HG03196 (cell line): ENCODE data around the gene FLAD1.
A peak's percentile ranks its signal among the peaks of the same experiment; 100 is the strongest.
"Not testable (repeated sequence)": the region's sequence is repeated elsewhere in the genome, so short reads cannot be mapped to it uniquely, and the experiment has no call there.

ENCODE experiments used
- ATAC-seq: cut with Tn5 transposase; IDR thresholded peaks from one replicate; pipeline ENCODE4 v1.9.1; 2021; ENCODE audit not compliant: unreplicated experiment

The FLAD1 gene

DNA sequence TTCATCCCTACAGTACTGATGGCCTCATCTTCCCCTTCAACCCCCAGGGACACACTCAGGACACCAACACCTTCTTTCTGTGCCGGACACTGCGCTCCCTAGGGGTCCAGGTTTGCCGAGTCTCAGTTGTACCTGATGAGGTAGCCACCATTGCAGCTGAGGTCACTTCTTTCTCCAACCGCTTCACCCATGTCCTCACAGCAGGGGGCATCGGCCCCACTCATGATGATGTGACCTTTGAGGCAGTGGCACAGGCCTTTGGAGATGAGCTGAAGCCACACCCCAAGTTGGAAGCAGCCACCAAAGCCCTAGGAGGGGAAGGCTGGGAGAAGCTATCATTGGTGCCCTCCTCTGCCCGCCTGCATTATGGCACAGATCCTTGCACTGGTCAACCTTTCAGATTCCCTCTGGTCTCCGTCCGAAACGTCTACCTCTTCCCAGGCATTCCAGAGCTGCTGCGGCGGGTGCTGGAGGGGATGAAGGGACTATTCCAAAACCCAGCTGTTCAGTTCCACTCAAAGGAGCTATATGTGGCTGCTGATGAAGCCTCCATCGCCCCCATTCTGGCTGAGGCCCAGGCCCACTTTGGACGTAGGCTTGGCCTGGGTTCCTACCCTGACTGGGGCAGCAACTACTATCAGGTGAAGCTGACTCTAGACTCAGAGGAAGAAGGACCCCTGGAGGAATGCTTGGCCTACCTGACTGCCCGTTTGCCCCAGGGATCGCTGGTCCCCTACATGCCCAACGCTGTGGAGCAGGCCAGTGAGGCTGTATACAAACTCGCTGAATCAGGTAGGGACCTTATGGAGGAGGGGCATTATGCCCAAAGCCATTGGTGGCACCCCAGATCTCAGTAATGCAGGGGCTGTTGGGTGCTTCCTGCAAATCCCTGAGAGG is 5.2 kb downstream of the FLAD1 start:
- no peak for ATAC-seq

DNA sequence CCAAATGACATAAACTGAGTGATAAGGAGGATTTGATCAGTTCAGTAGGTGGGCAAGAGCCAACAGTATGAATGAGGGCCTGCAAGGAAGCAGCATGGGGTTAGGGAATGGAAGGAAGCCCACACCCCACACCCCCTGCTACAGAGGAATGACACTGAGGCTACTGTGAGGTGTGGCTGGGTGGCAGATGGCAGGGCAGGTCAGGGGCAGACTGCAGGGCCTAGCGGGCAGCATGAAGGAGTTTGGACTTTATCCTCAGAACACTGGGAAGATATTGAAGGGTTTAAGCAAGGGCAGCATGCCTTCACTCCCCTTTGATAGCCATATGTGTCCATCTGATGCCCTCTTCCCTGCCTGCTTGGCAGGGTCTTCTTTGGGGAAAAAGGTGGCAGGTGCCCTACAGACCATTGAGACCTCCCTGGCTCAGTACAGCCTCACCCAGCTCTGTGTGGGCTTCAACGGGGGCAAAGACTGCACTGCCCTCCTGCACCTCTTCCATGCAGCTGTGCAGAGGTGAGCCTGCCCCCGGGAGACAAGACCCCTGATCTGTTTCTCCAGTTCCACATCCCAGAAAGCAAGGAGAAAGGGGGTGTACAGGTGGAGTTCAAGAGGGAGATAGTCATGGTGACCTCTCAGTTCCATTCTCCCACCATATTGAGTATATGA is 6.2 kb downstream of the FLAD1 start:
- no peak for ATAC-seq

DNA sequence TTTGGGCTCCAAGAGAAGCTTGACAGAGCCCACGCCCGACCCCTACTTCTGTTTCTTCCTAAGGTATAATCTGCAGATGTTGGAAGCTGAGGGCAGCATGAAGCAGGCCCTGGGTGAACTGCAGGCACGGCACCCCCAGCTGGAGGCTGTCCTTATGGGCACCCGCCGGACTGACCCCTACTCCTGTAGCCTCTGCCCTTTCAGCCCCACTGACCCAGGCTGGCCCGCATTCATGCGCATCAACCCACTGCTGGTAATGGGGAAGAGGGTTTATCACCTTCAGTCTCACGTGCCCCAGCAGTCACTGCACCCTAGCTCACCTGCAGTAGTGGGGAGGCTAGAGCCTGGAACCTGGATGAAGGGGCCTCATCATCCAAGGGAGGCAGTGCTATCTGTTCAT is 7.1 kb downstream of the FLAD1 start:
- ATAC-seq = no peak

DNA sequence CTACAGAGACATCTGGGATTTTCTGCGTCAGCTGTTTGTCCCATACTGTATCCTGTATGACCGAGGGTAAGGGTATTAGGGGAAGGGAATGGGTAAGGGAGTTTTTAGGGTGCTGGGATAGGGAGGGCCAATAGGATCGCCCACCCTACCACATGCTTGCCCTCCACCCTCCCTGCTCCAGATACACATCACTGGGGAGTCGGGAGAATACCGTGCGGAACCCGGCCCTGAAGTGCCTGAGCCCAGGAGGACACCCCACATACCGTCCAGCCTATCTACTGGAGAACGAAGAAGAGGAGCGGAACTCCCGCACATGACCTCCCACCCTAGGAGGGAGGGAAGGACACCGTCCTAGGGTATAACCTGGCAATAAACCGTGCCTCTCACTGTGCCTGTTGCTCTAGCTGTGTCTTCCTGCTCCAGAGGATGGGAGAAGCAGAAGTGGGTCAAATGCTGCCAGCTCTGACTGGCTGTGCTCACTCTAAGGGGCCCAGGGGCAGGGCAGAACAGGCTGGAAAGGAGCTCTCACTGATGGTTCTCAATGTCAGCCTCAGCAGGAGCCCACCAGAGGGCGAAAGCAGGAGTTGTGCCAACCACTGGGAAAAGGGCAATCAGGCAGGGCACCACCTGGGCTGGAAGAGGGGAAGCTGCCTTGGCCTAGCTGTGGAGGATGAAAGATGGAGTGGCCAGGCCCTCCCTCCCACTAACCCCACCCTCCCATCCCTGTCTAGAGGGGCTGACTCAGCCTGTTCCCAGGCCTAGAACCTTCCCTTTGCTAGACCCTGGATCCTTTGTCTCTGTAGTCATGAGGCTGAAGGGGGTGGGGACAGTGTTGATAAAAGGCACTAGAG is 9.8 kb downstream of the FLAD1 start:
- no peak for ATAC-seq

DNA sequence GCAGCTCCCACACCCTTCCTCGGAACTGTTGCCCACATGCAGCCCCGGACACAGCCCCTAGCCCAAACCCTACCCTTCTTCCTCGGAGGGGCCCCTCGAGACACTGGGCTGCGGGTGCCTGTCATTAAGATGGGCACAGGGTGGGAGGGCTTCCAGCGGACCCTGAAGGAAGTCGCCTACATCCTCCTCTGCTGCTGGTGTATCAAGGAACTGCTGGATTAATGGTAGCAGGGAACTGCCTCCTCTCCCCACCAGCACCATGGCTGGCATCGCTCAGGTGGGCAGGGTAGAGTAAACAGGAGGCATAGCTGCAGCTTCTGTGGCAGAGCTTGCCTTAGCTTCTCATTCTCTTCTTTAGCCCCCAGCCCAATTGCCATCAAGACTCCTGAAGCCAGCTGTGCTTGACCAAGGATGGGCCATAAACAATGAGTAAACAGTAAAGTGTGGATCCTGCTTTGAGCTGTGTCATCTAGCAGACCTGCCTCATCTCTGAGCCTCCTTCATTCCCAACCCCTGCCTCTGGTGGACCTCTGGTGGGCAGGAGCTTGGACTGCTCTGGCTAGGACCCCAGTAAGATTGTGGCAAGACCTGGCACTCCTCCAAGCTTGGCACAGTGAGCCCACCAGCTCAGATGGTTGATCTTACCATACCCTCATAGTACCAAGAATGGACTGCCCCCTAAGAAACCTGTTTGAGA is 10.6 kb downstream of the FLAD1 start, which contains the start of gene LENEP:
Gene LENEP (plus strand): TSS at position 15 of the 697 bp plus-strand sequence. CDS start 22 bp downstream, at position 37.
- no peak for ATAC-seq

DNA sequence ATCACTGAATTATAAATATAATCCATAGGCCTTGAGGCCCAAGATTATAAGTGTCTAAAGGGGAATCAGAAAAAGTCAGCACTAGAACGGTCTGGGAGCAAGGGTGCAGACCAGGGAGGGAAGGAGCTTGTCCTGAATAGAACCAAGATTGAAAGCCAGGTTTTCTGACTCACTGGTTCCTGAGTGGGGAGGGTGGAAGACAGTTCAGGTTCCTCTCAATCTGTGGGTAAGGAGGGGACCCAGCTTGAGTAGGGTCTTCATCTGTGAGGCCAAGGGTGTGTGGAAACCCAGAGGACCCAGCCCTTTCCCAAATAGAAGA is 11.1 kb downstream of the FLAD1 start:
- ATAC-seq = no peak

DNA sequence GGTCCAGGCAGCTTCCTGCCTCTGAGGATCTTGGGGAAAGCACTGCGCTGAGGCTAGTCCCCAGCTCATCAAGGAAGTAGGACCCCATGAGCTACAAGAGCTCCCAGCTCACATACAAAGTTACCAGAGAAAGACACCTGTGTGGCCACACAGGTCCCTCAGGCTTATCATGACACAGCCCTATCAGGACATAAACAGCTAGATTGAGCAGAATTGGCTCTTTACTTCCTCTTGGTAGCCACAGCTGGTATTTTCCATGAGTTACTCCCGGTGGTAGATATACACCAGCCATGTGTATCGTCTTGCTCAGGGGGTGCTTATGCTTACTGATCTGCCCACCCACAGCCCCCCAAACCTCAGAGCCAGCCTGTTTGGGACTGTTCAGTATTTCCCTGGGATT is 11.4 kb downstream of the FLAD1 start:
- ATAC-seq = no peak

DNA sequence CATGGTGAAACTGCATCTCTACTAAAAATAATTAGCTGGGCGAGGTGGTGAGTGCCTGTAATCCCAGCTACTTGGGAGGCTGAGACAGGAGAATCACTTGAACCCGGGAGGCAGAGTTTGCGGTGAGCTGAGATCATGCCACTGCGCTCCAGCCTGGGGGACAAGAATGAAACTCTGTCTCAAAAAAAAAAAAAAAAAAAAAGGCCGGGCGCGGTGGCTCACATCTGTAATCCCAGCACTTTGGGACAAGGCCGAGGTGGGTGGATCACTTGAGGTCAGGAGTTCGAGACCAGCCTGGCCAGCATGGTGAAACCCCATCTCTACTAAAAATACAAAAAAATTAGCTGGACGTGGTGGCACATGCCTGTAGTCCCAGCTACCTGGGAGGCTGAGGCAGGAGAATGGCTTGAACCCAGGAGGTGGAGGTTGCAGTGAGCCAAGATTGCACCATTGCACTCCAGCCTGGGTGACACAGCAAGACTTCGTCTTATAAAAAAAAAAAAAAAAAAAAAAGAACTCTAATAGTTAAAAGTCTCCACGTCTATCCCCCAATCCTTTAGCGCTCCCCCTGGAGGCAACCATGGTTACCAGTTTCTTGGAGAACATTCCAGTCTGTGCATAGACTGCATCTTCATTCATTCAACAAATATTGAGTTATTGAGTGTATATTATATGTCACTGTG is 12.3 kb downstream of the FLAD1 start:
- not testable (repeated sequence) for ATAC-seq

DNA sequence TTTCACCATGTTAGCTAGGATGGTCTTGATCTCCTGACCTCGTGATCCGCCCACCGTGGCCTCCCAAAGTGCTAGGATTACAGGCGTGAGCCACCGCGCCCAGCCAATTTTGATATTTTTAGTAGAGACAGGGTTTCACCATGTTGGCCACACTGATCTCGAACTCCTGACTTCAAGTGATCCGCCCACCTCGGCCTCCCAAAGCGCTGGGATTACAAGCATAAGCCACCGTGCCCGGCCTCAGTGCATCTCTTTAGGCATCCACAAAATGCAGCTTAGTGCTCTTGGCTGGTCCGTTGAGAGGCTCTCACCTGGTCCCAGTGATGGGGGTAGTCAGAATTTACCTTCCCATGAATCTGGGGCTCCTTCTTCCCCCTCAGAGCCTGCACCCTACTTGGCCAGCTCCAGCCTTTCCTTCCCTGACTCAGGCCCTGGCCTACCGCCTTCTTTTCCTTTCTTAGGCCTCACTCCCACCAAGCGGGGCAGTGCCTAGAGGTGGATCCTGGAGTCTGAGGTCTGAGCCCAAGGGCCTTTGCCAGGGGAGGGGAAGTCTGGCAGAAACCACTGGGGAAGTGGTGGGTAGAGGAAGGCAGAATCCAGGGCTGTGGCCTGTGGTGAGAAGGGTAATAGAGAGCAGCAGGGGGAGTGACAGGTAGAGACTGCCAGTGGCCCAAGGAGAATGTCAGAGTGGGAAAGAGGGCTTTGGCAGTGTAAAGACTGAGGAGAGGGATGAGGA is 14.0 kb downstream of the FLAD1 start:
- ATAC-seq = no peak

DNA sequence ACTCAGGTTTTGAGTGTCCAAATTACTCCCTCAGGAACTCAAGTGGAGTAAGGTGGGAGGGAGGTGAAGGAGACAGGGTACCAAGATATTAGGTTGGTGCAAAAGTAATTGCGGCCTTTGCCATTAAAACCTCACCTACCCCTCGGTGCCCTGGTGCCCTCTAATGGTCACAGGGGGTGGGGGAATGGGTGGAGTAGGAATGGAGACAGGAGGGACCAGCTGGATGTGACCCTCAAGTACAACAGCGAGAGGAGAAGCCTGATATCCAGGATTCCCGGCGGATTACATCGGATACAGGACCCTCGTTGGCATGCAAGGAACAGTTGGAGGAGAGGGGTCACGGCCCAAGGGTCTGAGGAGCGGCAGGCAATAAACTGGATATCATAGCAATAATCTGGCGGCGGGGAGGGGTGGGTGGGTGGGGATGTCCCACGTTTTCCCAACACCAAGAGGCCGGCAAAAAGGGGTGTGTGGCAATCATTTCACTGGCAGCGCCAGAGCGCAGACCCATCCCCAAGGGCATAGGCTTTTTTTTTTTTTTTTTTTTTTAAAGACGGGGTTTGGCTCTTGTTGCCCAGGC is 15.1 kb downstream of the FLAD1 start:
- no peak for ATAC-seq

DNA sequence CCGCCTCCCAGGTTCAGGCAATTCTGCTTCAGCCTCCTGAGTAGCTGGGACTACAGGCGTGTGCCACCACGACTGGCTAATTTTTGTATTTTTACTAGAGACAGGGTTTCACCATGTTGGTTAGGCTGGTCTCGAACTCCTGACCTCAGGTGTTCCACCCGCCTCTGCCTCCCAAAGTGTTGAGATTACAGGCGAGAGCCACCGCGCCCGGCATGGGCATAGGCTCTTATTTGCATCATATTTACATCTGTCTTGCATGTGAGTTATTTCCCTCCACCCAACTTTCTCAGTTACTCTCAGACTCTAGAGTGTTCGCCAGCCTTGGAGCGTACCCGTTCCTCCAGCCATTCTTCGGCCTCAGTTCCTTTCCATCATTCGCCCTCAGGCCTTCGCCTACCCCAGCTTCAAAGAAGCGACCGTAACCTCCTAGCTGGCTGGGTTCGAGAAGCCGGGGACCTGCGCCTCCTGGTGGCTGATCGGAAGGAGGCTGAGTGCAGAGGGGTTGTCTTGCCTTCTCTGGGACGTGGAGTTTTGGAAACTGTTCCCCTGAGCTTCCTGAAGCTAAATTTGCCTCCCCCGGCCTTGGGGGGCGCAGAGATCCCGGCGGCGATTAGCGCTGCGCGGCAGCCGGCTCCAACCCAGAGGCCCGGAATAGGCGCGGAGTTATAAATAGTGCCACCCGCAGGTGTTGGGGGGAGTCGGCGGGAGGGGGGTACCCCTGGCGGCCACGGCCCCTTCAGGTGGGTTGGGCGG is 15.8 kb downstream of the FLAD1 start:
- no peak for ATAC-seq

DNA sequence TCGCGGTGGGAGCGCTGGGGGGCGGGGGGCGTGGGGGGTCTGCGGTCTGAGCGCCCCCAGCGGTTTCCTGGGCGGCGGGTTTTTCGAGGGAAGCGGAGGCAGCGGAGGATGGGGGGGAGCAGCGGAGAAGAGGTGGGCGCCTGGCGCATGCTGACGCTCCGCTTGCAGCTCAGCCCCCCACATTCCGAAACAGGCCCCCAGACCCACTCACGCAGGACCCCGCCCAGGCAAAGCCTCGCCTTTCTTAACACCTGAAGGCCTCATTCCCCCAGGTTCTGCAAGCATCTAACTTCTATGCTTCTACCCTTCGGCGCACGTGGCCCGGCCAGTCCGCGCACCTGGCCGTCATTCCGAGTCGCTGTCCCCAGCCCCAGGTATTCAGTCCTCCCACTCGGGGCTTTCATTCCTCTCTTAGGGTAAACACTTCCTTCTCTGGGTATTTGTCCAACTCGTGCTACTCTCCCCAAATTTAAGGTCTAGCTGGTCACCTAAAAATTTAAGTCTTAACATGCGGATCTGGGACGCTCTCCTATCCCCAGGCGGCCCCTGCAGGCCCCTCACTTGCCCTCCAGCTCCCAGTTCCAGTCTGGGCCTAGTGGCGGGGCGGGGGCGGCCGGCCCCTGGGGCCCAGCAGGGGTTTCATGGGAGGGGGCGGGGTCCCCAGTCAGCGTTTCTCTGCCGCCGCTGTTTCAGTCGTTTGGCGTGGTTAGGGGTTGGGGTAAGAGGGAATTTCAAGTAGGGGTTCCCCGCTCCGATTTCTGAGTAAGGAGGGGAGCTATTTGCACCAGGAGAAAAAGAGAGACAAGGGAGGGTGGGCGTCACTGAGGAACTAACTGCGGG is 16.6 kb downstream of the FLAD1 start:
- no peak for ATAC-seq

DNA sequence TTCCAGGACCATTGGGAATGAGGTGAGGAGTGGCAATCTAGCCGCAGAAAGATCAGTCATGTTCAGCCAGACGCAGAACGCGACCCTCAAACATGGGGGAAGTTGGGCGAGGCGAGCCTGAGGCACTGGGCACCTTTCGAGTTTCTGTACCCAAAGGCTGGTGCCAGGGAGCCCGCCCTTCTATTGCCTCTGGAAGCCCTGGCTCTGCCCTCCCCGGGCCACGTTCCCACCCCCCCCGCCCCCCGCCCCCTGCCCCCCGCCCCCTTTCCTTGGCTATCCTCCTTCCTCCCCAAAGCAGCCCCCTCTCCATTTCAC is 17.2 kb downstream of the FLAD1 start:
- no peak for ATAC-seq

DNA sequence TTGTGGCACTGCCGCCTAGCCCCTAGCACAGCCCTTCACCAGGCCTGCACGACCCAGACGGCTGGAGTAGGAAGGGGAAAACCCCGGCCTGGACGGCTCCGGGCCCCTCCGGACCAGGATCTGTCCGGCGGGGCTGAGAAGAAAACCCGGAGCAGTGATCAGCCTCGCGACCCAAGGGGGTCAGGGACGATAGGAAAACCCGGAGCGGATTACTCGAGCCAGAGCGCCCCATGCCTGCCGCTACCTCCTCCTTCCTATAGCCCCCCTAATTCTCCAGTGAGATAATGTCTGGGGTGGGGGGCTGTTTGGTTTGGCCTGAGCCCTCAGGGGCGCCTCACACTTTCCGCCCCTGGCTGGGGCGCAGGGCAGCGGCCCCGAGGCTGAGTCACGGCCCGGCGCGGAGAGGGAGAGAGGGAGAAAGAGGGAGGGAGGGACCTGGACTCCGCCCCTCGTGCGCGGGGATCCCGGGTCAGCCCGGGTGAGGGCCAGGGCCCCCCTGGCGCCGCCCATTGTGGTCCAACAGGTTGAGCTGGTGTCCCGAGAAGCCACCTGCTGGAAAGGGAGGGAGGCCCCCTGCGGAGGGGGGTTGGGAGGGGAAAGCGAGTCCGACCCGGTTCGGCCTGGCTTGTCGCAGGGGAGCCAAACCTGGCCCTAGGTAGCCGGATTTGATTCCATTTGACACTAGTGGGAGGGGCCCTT is 17.7 kb downstream of the FLAD1 start:
- peak; percentile 35 for ATAC-seq

DNA sequence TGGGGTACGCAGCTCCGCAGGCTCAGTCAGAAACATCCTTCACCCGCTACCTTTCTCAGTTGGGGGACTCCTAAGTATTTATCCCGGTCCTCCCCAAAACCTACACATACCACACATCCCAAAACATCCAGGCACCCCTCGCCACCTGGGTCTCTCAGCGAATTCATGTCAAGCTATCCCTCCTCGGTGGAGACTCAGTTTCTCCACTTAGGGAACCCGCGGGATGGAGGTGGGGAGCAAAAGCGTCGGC is 18.2 kb downstream of the FLAD1 start:
- no peak for ATAC-seq

DNA sequence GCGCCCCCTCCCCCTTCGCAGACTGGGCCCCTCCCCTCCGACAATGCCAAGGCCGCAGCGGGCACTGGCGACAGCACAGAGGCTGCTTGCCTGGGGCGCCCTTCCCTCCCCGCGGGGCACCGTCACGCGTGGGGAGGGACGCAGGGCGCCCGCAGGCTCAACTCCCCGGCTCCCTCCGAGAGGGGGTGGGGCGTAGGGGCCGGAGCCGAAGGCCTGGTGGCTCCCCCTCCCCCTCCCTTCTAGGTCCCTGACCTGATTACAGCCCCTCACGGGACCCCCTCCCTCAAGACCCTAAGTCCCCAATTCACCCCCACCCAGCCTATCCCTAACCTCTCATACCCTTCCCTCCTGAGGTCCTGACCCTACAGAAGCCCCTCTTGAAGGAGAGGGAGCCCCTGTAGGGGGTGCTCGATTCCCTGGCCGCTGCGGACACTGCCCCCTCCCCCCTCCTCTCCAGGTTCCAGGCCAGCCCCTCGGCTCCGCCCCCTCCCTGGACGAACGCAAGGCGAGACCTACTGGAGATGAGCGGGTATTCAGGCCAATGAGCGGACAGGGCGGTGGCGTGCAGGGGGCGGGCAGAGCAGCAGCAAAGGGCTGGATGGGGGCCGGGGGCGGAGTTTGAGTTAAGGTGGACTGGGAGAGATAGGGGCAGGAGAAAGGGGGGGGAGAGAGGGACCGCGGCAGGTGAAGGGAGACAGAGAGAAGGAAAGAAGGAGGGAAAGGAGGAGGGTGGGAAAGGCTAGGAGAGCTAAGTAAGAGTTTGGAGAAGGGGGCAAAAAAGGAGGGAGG is 18.7 kb downstream of the FLAD1 start:
- peak; percentile 44 for ATAC-seq
